ENCODE results near the gene UPF2. TPM values are rescaled to one million over a fixed set of nuclear protein-coding genes. Genes with fewer than 3 reads are reported as not detected.

Gene UPF2
- total and polyA plus RNA-seq, 3 donors from 2014 or later: 15.7 to 43.7 (median 36.9) TPM

GRCh38 chr10:11876324-11876723 lies 166.3 kb downstream of the UPF2 start:
- no peak for DNase-seq
- Histone ChIP-seq H3K4me1 (peaks cover 19% of the 10 kb centered on the region), H3K9me3 (no peaks in the 10 kb centered on the region), H3K4me3 (no peak overlapping the region), H3K27ac (peak overlapping the region in 1 of 2 donors; percentile 34), H3K27me3 (no peaks in the 10 kb centered on the region), H3K36me3 (ENCODE audit: low read depth, missing control alignments) (no peaks in the 10 kb centered on the region)
- intact Hi-C loops (cut with DNase I; ENCODE audit: low total_unique reads): no loop called here
- TF ChIP-seq CTCF (IDR thresholded peaks at IDR 0.05) (no peak), POLR2A (IDR thresholded peaks at IDR 0.05) (no peak)
- 92 to 95% methylated on average over 6 of the region's 6 CpGs for WGBS, 2 donors

- Histone ChIP-seq H3K4me3 (no peak overlapping the region), H3K27me3 (no peaks in the 10 kb centered on the region), H3K4me1 (peaks cover 19% of the 10 kb centered on the region), H3K9me3 (no peaks in the 10 kb centered on the region), H3K27ac (peak overlapping the region in 1 of 2 donors; percentile 34), H3K36me3 (ENCODE audit: low read depth, missing control alignments) (no peaks in the 10 kb centered on the region)
- 39 to 50% methylated on average over 10 to 17 of the region's 17 CpGs for WGBS, 2 donors
- peak; percentile 78 for DNase-seq
- TF ChIP-seq POLR2A (IDR thresholded peaks at IDR 0.05) (no peak), CTCF (IDR thresholded peaks at IDR 0.05) (no peak)
- intact Hi-C loops (cut with DNase I; ENCODE audit: low total_unique reads): no loop called here
These were observed 166.9 kb downstream of the UPF2 start for GRCh38 chr10:11875494-11876281.

GRCh38 chr10:11874568-11875493 lies 167.8 kb downstream of the UPF2 start:
- H3K4me1 ChIP-seq: peaks cover 19% of the 10 kb centered on the region
- TF ChIP-seq POLR2A (IDR thresholded peaks at IDR 0.05) (no peak), CTCF (IDR thresholded peaks at IDR 0.05) (no peak)
- no peak overlapping the region for H3K4me3 ChIP-seq
- WGBS, 2 donors: 43 to 54% methylated on average over 19 to 20 of the region's 20 CpGs
- peak; percentile 76 for DNase-seq
- H3K27me3 ChIP-seq: no peaks in the 10 kb centered on the region
- H3K9me3 ChIP-seq: no peaks in the 10 kb centered on the region
- H3K27ac ChIP-seq: no peak overlapping the region
- H3K36me3 ChIP-seq (ENCODE audit: low read depth, missing control alignments): no peaks in the 10 kb centered on the region
- intact Hi-C loops (cut with DNase I; ENCODE audit: low total_unique reads): no loop called here

- Histone ChIP-seq H3K27ac (no peak overlapping the region), H3K4me1 (peaks cover 19% of the 10 kb centered on the region), H3K27me3 (no peaks in the 10 kb centered on the region), H3K9me3 (no peaks in the 10 kb centered on the region), H3K4me3 (no peak overlapping the region), H3K36me3 (ENCODE audit: low read depth, missing control alignments) (no peaks in the 10 kb centered on the region)
- no peak for DNase-seq
- intact Hi-C loops (cut with DNase I; ENCODE audit: low total_unique reads): no loop called here
- TF ChIP-seq CTCF (IDR thresholded peaks at IDR 0.05) (no peak), POLR2A (IDR thresholded peaks at IDR 0.05) (no peak)
- WGBS, 2 donors: 34 to 45% methylated on average over 9 of the region's 9 CpGs
These were observed 171.1 kb downstream of the UPF2 start for GRCh38 chr10:11871466-11871865.
